Fibroblast of lung (primary cell): ENCODE results near the gene HELB. TPM values are rescaled to one million over a fixed set of nuclear protein-coding genes. Genes with fewer than 3 reads are reported as not detected.
A peak's percentile ranks its signal among the peaks of the same experiment; 100 is the strongest.

Experiments used
- DNase-seq, 2 donors: peaks; one replicate each; pipeline versions ENCODE4 v3.0.0 to v3.0.0-alpha.2; 2010; ENCODE audit warnings: low read depth in 2 of 2
- H2AFZ ChIP-seq: 2 replicates; pipeline ENCODE4 v1.5.1; 2012; ENCODE audit warnings: low read length, control low read depth, inconsistent platforms
- H3K27ac ChIP-seq: 2 replicates; pipeline ENCODE4 v1.5.1; 2011; ENCODE audit warnings: low read length, control low read depth; ENCODE audit not compliant: insufficient read depth
- H3K27me3 ChIP-seq: 2 replicates; pipeline ENCODE4 v1.5.1; 2011; ENCODE audit warnings: mild to moderate bottlenecking, low read length; ENCODE audit not compliant: control insufficient read depth, insufficient read depth
- H3K36me3 ChIP-seq: 2 replicates; pipeline ENCODE4 v1.5.1; 2011; ENCODE audit warnings: low read length; ENCODE audit not compliant: control insufficient read depth, insufficient read depth
- H3K4me1 ChIP-seq: 2 replicates; pipeline ENCODE4 v1.5.1; 2011; ENCODE audit warnings: low read length; ENCODE audit not compliant: control insufficient read depth, insufficient read depth; ENCODE audit errors: extremely low read depth
- H3K4me2 ChIP-seq: 2 replicates; pipeline ENCODE4 v1.5.1; 2011; ENCODE audit warnings: low read length, control low read depth; ENCODE audit not compliant: insufficient read depth; ENCODE audit errors: extremely low read depth
- H3K4me3 ChIP-seq, 4 experiments: fragments of 200-600 bp in 1 of 4; sonication (generic) in 1 of 4; replicated peaks in 1 of 4; 2 replicates each; pipeline ENCODE4 v1.5.1; 2011 to 2016; ENCODE audit warnings: low read length in 4 of 4, low read depth in 3 of 4, mild to moderate bottlenecking in 3 of 4, control low read depth in 2 of 4, inconsistent platforms in 1 of 4, mixed read lengths in 1 of 4; ENCODE audit not compliant: insufficient read depth in 1 of 4; ENCODE audit errors: control extremely low read depth in 1 of 4
- H3K79me2 ChIP-seq: 2 replicates; pipeline ENCODE4 v1.5.1; 2012; ENCODE audit warnings: mild to moderate bottlenecking, low read length, inconsistent platforms; ENCODE audit not compliant: control insufficient read depth, insufficient read depth
- H3K9ac ChIP-seq: 2 replicates; pipeline ENCODE4 v1.5.1; 2011; ENCODE audit warnings: mild to moderate bottlenecking, low read length, control low read depth; ENCODE audit not compliant: insufficient read depth
- H3K9me3 ChIP-seq: 2 replicates; pipeline ENCODE4 v1.5.1; 2012; ENCODE audit warnings: low read depth, low read length; ENCODE audit not compliant: control insufficient read depth, insufficient read depth
- H4K20me1 ChIP-seq: 2 replicates; pipeline ENCODE4 v1.5.1; 2011; ENCODE audit warnings: low read length; ENCODE audit not compliant: control insufficient read depth, insufficient read depth; ENCODE audit errors: extremely low read depth
- EZH2 ChIP-seq: IDR thresholded peaks from 2 replicates; pipeline ENCODE4 v1.5.1; 2012; ENCODE audit warnings: low read length, control low read depth, mild to moderate bottlenecking; ENCODE audit errors: missing control alignments
- polyA plus RNA-seq, 2 donors: library from polyadenylated mRNA; depleted of rRNA in 1 of 2; stranded (reverse) in 1 of 2; unstranded in 1 of 2; fragments of >200 nt; gene quantifications; 2 replicates each; pipeline ENCODE4 v1.2.1, GENCODE V29; 2011 to 2012; ENCODE audit warnings: missing spikeins in 1 of 2
- total RNA-seq: library from RNA; depleted of rRNA; stranded (reverse); fragments of >200 nt; gene quantifications from 2 replicates; pipeline ENCODE4 v1.2.1, GENCODE V29; 2014
- TF ChIP-seq, protein P1 (sequence below), 2 donors: IDR thresholded peaks in 1 of 2; conservative IDR thresholded peaks in 1 of 2; 1 replicate in 1 of 2; 2 replicates in 1 of 2; pipeline ENCODE4 v1.5.1; 2011 to 2012; ENCODE audit warnings: low read length in 2 of 2, control low read depth in 1 of 2, inconsistent platforms in 1 of 2, low read depth in 1 of 2, mild to moderate bottlenecking in 1 of 2

The HELB gene
- total and polyA plus RNA-seq, 2 donors (not counting 1 experiment from before 2014, with no cell fraction given), result 1.2 to 3.1 TPM

DNA sequence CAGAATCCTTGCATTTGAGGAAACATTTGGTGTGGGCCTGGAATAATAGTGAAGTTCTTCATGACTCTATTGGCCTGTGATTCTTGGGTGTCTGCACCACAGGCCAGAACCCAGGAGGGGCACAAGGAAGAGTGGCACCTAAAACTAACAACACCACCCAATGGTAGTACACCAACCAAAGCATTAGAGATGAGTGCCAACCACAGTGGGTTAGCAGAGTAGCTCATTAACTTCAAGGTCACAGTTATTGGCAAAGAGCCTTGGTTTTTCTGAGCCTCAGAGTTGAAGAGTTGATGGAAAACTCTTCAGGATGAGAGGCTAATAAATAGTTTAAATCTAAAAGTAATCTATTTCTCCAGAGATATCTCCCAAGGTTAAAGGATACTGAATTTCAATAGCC is 57.0 kb downstream of the HELB start:
- H3K4me2 ChIP-seq, result no peak overlapping the region
- H3K79me2 ChIP-seq, result no peaks in the 10 kb centered on the region
- no peaks in the 10 kb centered on the region for H3K36me3 ChIP-seq
- H2AFZ ChIP-seq, result no peak overlapping the region
- TF ChIP-seq EZH2, result no peak
- TF ChIP-seq, protein P1, sequence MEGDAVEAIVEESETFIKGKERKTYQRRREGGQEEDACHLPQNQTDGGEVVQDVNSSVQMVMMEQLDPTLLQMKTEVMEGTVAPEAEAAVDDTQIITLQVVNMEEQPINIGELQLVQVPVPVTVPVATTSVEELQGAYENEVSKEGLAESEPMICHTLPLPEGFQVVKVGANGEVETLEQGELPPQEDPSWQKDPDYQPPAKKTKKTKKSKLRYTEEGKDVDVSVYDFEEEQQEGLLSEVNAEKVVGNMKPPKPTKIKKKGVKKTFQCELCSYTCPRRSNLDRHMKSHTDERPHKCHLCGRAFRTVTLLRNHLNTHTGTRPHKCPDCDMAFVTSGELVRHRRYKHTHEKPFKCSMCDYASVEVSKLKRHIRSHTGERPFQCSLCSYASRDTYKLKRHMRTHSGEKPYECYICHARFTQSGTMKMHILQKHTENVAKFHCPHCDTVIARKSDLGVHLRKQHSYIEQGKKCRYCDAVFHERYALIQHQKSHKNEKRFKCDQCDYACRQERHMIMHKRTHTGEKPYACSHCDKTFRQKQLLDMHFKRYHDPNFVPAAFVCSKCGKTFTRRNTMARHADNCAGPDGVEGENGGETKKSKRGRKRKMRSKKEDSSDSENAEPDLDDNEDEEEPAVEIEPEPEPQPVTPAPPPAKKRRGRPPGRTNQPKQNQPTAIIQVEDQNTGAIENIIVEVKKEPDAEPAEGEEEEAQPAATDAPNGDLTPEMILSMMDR (conservative IDR thresholded peaks at IDR 0.05 in 1 of 2, IDR thresholded peaks at IDR 0.05 in 1 of 2; ENCODE audit: low read depth in 1 of 2, low read length in 2 of 2), result no peak
- no peak overlapping the region for H3K27ac ChIP-seq
- H3K4me3 ChIP-seq, result no peak overlapping the region
- no peaks in the 10 kb centered on the region for H3K4me1 ChIP-seq
- no peaks in the 10 kb centered on the region for H4K20me1 ChIP-seq
- H3K9me3 ChIP-seq, result no peaks in the 10 kb centered on the region
- no peak for DNase-seq
- no peaks in the 10 kb centered on the region for H3K27me3 ChIP-seq
- no peak overlapping the region for H3K9ac ChIP-seq

DNA sequence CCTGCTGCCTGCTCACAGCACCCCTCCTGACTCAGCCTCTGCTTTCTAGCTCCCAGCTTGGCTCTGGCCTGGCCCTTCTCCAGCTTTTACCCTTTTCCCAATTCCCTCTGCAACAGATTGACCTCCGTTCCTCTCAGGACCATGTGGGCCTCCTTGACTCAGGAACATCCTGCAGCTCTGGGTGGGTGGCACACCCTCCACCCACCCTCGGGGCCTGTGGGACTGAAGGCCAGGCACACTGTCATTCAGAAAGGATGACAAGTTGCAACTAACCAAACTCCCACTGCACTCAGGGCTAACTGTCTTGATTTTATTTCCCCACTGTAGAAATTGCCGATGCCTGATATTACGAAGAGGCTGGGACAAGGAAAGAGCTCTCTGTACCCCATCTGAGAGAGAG is 59.4 kb downstream of the HELB start:
- no peaks in the 10 kb centered on the region for H3K79me2 ChIP-seq
- H3K27ac ChIP-seq, result no peak overlapping the region
- no peak overlapping the region for H3K9ac ChIP-seq
- no peaks in the 10 kb centered on the region for H3K36me3 ChIP-seq
- no peak overlapping the region for H2AFZ ChIP-seq
- H3K4me2 ChIP-seq, result no peak overlapping the region
- no peaks in the 10 kb centered on the region for H3K9me3 ChIP-seq
- H4K20me1 ChIP-seq, result no peaks in the 10 kb centered on the region
- H3K4me3 ChIP-seq, result no peak overlapping the region
- no peaks in the 10 kb centered on the region for H3K4me1 ChIP-seq
- TF ChIP-seq, protein P1 (conservative IDR thresholded peaks at IDR 0.05 in 1 of 2, IDR thresholded peaks at IDR 0.05 in 1 of 2; ENCODE audit: low read depth in 1 of 2, low read length in 2 of 2), result no peak
- no peak for TF ChIP-seq EZH2
- H3K27me3 ChIP-seq, result no peaks in the 10 kb centered on the region
- DNase-seq, result no peak

DNA sequence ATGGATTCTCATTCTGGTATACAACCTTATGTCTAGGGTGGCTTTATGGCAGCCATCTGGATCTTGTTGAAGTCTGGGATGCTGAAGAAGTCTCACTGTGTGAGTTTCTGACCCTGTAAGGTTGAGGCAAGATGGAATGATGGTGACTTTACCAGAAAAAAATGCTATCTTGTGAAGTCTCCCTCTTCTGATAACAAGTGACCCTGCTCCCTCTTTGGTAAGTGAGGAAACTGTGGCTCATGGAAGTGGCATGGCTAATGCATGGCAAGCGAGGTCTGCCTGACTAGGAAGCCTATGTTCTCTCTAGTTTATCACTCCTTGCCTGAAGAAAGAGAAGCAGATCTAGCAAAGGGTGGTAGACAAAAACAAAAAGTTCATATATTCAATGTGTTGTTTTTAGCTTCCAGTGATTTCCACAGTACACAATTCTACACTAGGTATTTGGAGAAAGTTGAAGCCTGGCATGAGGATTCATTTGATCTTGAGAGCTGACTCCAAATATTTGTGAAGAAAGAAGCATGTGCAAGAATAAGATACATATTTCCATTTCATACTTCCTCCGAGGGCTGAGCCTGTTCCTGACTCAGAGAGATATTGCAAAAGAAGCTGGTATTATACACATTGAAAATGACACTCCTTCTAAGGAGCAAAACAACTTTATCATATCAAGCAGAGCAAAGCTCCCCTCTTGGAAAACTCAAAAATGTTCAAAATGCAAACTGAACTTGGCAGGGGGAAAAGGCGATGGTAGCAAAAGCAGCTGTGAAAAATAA is 63.6 kb downstream of the HELB start:
- DNase-seq, result peak; percentile 8 to 12
- H3K9ac ChIP-seq, result no peak overlapping the region
- no peaks in the 10 kb centered on the region for H3K79me2 ChIP-seq
- no peak overlapping the region for H3K27ac ChIP-seq
- no peak overlapping the region for H3K4me3 ChIP-seq
- H3K36me3 ChIP-seq, result no peaks in the 10 kb centered on the region
- no peaks in the 10 kb centered on the region for H3K27me3 ChIP-seq
- no peak overlapping the region for H3K4me2 ChIP-seq
- no peaks in the 10 kb centered on the region for H4K20me1 ChIP-seq
- no peaks in the 10 kb centered on the region for H3K4me1 ChIP-seq
- H2AFZ ChIP-seq, result no peak overlapping the region
- H3K9me3 ChIP-seq, result no peaks in the 10 kb centered on the region
- TF ChIP-seq, protein P1 (conservative IDR thresholded peaks at IDR 0.05 in 1 of 2, IDR thresholded peaks at IDR 0.05 in 1 of 2; ENCODE audit: low read depth in 1 of 2, low read length in 2 of 2), result no peak
- TF ChIP-seq EZH2, result no peak
